Psoas muscle (tissue), 8 donors: ENCODE measurements around the gene RAB31. TPM values are rescaled to one million over a fixed set of nuclear protein-coding genes. Genes with fewer than 3 reads are reported as not detected.

Experiments
- ATAC-seq, 4 donors: fragments of 200-7000 bp; cut with Tn5 transposase; one replicate each; pipeline ENCODE4 v1.9.1; 2020; ENCODE audit warnings: moderate library complexity in 3 of 4, mild to moderate bottlenecking in 2 of 4
- DNase-seq, 2 donors: peaks; one replicate each; pipeline ENCODE4 v3.0.0-alpha.2; 2020
- H3K27ac ChIP-seq: fragments of 200-600 bp; one replicate; pipeline ENCODE4 v1.8.0; 2022
- H3K27me3 ChIP-seq, 3 donors: fragments of 200-600 bp in 1 of 3; one replicate each; pipeline versions ENCODE4 v1.6.1 to v1.8.0; 2013 to 2022; ENCODE audit warnings: low read length in 2 of 3, mild to moderate bottlenecking in 2 of 3, moderate library complexity in 1 of 3; ENCODE audit not compliant: insufficient read depth in 3 of 3
- H3K36me3 ChIP-seq, 2 donors: fragments of 200-600 bp in 1 of 2; one replicate each; pipeline versions ENCODE4 v1.6.1 to v1.8.0; 2013 to 2022; ENCODE audit warnings: low read depth in 1 of 2, mild to moderate bottlenecking in 1 of 2, moderate library complexity in 1 of 2; ENCODE audit not compliant: insufficient read depth in 1 of 2
- H3K4me1 ChIP-seq: fragments of 200-600 bp; one replicate; pipeline ENCODE4 v1.8.0; 2022
- H3K4me3 ChIP-seq: fragments of 200-600 bp; one replicate; pipeline ENCODE4 v1.8.0; 2022; ENCODE audit warnings: mild to moderate bottlenecking
- H3K9me3 ChIP-seq: fragments of 200-600 bp; one replicate; pipeline ENCODE4 v1.8.0; 2022
- WGBS, 3 donors: extraction: QIAGEN DNeasy Blood & Tissue Kit; methylation state at CpG; one replicate each; pipeline versions ENCODE4 v1.1.6 to v1.1.7; 2013; 5-methylcytosine and 5-hydroxymethylcytosine counted together
- intact Hi-C, 2 donors: fragments of 100-400 bp; cut with DNase I; formaldehyde crosslinking; loops; one replicate each; pipeline versions ENCODE4 v1.11.0 to v1.14.2; 2022
- polyA plus RNA-seq, 3 donors: library from polyadenylated mRNA; stranded (reverse); fragments of 200-250 nt; gene quantifications; one replicate each; pipeline ENCODE4 v1.2.3, GENCODE V29; 2013
- total RNA-seq, 4 donors: library from RNA; stranded (reverse); fragmentation: NEBNext Ultra II Directional in 2 of 4; extraction: Animal tissue kit (Norgen Biotek cat#: 25700) in 2 of 4; gene quantifications; one replicate each; pipeline versions ENCODE4 v1.2.1 to v1.2.4, GENCODE V29; 2021 to 2023
- TF ChIP-seq, protein P1 (sequence below): fragments of 200-600 bp; IDR thresholded peaks from one replicate; pipeline ENCODE4 v1.8.0; 2022; ENCODE audit warnings: antibody characterized with exemption
- donor health status: healthy with polysubstance abuse.
- donor health status: DM: no; HTN: no; CAD: no; lungs with moderate emphysema.
- donor health status: Bipolar disorder and iron deficiency.
- donor health status: healthy.
- donor health status: DM: yes; HTN: yes; CAD: no.
- donor health status: DM: no; HTN: no; CAD: no.
- donor health status: DM: no; HTN: no; CAD: no.
- donor health status: DM: yes; HTN: yes; CAD: no.

RAB31 gene
- total and polyA plus RNA-seq, 7 donors, result 2.2 to 8.9 (median 5.3) TPM

DNA sequence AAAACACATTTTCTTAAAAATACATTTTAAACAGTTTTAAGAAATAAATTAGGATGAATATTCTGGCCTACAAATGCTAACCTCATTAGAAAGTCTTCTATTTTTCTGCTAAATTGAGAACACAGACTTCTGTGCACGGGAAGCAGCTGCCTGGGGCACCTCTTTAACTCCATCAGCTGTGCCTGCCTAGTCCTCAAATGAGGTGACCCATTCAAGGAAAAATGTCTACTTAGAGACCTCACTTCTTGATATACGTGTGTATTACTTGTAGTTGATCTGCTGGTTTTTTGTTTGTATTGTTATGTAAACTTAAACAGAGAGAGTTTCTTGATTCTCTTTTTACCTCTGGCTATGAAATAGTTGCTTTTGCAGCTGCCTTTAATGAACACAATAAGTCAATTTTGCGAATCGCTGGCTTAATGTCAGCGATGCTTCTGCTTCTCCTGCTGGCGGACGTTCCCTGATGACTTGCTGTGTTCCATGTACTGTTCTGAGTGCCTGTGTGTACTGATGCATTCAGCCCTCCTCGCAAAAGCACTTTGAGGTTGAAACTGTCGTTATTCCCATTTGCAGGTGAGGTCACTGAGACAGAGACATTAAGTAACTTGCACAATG, 88.9 kb downstream of the RAB31 start:
- no peaks in the 10 kb centered on the region for H3K9me3 ChIP-seq
- TF ChIP-seq, protein P1, sequence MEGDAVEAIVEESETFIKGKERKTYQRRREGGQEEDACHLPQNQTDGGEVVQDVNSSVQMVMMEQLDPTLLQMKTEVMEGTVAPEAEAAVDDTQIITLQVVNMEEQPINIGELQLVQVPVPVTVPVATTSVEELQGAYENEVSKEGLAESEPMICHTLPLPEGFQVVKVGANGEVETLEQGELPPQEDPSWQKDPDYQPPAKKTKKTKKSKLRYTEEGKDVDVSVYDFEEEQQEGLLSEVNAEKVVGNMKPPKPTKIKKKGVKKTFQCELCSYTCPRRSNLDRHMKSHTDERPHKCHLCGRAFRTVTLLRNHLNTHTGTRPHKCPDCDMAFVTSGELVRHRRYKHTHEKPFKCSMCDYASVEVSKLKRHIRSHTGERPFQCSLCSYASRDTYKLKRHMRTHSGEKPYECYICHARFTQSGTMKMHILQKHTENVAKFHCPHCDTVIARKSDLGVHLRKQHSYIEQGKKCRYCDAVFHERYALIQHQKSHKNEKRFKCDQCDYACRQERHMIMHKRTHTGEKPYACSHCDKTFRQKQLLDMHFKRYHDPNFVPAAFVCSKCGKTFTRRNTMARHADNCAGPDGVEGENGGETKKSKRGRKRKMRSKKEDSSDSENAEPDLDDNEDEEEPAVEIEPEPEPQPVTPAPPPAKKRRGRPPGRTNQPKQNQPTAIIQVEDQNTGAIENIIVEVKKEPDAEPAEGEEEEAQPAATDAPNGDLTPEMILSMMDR, result no peak
- no peaks in the 10 kb centered on the region for H3K27me3 ChIP-seq
- no peak overlapping the region for H3K4me3 ChIP-seq
- ATAC-seq (peak in 1 of 4 donors; percentile 30), DNase-seq (no peak)
- peaks cover 11% of the 10 kb centered on the region for H3K4me1 ChIP-seq
- intact Hi-C loops, result no loop called here
- WGBS, 3 donors, result 30 to 54% (median 35%) methylated on average over 9 of the region's 9 CpGs
- no peak overlapping the region for H3K27ac ChIP-seq
- no peaks in the 10 kb centered on the region for H3K36me3 ChIP-seq

DNA sequence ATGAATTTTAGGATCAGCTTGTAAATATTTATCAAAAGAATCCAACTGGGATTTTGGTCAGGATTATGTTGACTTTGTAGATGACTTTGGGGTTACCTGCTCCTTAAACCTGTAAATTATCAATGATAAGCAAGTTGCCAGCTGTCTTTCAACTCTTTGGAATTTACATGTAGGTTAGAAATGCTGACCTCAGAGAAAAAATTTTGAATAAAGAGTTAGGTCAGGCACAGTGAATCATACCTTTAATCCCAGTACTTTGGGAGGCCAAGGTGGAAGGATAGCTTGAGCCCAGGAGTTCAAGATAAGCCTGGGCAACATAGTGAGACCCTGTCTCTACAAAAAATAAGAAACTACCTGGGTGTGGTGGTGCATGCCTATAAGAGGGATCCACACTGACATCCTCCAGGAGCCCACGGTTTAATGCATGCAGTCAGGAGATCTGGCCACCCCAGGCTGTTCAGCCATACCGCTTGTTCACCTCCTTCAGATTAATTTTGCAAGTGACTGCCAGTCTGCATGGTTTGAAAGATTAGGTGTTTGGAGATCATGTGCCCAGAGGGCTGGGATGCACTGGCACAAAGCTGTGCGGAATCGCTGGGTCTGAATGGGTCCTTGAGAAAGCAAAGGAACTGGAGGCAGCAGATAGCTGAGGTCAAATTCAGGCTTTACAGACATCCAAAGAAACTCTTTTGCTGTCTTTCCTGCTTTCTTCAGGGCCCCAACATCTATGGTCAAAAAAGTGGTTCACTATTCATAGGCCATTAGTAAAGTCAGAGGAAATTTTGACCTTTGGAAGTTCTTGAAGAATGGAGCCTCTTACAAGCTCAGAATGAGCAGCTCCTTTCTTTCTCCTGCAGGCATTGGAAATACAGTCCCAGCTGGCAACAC, 94.3 kb downstream of the RAB31 start:
- intact Hi-C loops, result loop anchor here in 1 of 2 donors (10.0 kb wide), 2 partner anchors 112 to 722 kb away; partner anchors contain the start of genes NAPG and VAPA
- Histone ChIP-seq H3K27ac (no peak overlapping the region), H3K4me1 (peaks cover 23% of the 10 kb centered on the region)

DNA sequence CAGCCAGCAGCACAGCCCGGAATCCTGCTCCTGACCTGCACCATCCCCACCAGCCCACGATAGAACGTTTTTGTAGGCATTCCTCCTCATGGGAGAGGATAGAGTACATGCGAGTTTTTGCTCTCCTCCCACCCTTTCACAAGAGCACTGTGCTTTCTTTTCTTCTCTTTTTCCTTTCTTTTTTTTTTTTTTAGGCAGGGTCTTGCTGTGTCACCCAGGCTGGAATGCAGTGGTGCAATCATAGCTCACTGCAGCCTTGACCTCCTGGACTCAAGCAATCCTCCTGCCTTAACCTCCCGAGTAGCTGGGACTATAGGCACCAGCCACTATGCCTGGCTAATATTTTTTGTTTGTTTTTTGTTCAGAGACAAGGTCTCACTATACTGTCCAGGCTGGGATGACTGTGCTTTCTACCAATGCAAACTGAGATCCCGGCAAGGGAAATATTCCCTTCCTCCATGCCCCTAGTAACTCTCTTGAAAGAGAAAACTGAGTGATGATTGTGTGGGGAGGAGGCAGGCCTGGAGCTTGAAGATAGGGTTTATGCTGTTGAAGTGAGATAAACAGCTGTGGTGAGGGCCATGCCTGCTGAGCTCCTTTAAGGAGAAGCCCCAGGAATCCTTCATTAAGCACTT, 95.1 kb downstream of the RAB31 start:
- H3K27me3 ChIP-seq, result no peaks in the 10 kb centered on the region
- TF ChIP-seq, protein P1, result no peak
- ATAC-seq, result no peak
- 77 to 79% (median 77%) methylated on average over 6 of the region's 6 CpGs for WGBS, 3 donors
- no peak overlapping the region for H3K4me3 ChIP-seq
- DNase-seq, result no peak
- intact Hi-C loops, result loop anchor here in 1 of 2 donors (10.0 kb wide), 2 partner anchors 112 to 722 kb away; partner anchors contain the start of genes NAPG and VAPA
- H3K36me3 ChIP-seq, result no peaks in the 10 kb centered on the region
- no peaks in the 10 kb centered on the region for H3K9me3 ChIP-seq
- H3K27ac ChIP-seq, result peak overlapping the region; percentile 77
- peaks cover 17% of the 10 kb centered on the region for H3K4me1 ChIP-seq

More for the DNA sequence above, 94.3 kb downstream of the RAB31 start:
- Histone ChIP-seq H3K9me3 (no peaks in the 10 kb centered on the region), H3K27me3 (no peaks in the 10 kb centered on the region), H3K36me3 (no peaks in the 10 kb centered on the region), H3K4me3 (no peak overlapping the region)
- ATAC-seq (no peak), DNase-seq (no peak)
- TF ChIP-seq, protein P1, result no peak
- 95 to 98% (median 96%) methylated on average over 4 of the region's 4 CpGs for WGBS, 3 donors

DNA sequence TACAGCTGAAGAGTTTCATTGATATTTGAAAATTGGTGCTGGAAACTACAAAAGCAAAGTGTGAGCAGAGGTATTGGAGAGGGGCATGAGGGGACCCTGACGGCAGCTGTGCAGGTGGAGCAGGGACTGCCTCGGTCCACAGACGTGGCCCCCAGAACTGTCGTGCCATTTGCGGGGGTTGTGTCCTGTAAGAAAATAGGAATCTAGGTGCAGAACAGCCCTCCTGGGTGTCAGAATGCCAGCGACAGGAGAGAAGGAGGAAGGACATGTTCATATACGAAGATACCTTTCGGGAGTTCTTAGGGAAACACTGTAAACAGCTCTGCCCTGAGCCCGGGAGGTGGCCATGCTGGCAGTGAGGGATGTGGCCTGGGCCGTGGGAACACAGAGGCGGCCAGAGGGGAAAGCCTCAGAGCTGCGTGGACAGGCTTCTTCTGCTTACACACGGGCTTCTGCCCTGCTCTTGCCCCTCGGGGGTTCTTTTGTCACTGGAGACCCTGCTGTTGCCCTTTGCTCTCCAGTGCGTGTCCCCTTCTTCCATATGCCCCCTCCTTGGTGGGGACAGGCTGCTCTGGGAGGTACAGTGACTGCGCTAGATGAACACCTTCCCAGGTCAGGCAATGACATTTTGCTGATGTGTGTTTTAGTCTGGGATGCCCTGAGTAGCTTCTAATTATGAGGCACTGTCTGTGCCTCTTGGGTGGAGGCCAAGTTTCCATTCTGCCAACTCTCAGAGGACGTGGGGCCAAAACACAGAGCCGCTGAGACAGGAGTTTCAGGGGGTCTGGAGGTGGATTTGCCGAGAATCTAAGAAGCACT, 95.8 kb downstream of the RAB31 start:
- intact Hi-C loops, result loop anchor here in 1 of 2 donors (10.0 kb wide), 2 partner anchors 111 to 721 kb away; partner anchors contain the start of genes NAPG and VAPA
- H3K4me3 ChIP-seq, result peak overlapping the region; percentile 43
- peak overlapping the region; percentile 77 for H3K27ac ChIP-seq
- H3K27me3 ChIP-seq, result no peaks in the 10 kb centered on the region
- H3K9me3 ChIP-seq, result no peaks in the 10 kb centered on the region
- DNase-seq (peak in 1 of 2 donors; percentile 60), ATAC-seq (peak; percentile 60 to 87 (median 78))
- H3K4me1 ChIP-seq, result peaks cover 12% of the 10 kb centered on the region
- TF ChIP-seq, protein P1, result no peak
- WGBS, 3 donors, result 40 to 61% (median 44%) methylated on average over 19 of the region's 19 CpGs
- H3K36me3 ChIP-seq, result no peaks in the 10 kb centered on the region
